GM20000 (cell line): ENCODE measurements around the gene TMEM245.

Experiments
- DNase-seq: peaks from one replicate; pipeline ENCODE4 v3.0.0; 2012; ENCODE audit warnings: low spot score
- CTCF ChIP-seq: IDR thresholded peaks from 2 replicates; pipeline ENCODE4 v1.5.1; 2012; ENCODE audit warnings: mild to moderate bottlenecking, control low read depth; ENCODE audit errors: extremely low read depth, missing control alignments

The TMEM245 gene

GRCh38 chr9:109119439-109120203 is at the start of gene TMEM245:
Gene TMEM245 (minus strand): TSS chr9:109119947. CDS start chr9:109119913, 34 bp downstream.
- no peak for TF ChIP-seq CTCF
- peak; percentile 95 for DNase-seq

GRCh38 chr9:109168170-109168569 is 48.4 kb upstream of the TMEM245 start:
- no peak for DNase-seq
- TF ChIP-seq CTCF = no peak

GRCh38 chr9:109167716-109168115 is 48.0 kb upstream of the TMEM245 start:
- TF ChIP-seq CTCF = no peak
- DNase-seq = no peak

- no peak for TF ChIP-seq CTCF
- no peak for DNase-seq
Measured at GRCh38 chr9:109166771-109167601, 47.2 kb upstream of the TMEM245 start, which contains the start of gene FRRS1L. Gene FRRS1L (minus strand): TSS chr9:109167249. CDS start chr9:109167138, 111 bp downstream.

GRCh38 chr9:109166171-109166770 is 46.5 kb upstream of the TMEM245 start:
- no peak for DNase-seq
- TF ChIP-seq CTCF = no peak

- DNase-seq = no peak
- TF ChIP-seq CTCF = no peak
Measured at GRCh38 chr9:109164042-109164441, 44.3 kb upstream of the TMEM245 start.

- no peak for TF ChIP-seq CTCF
- no peak for DNase-seq
Measured at GRCh38 chr9:109163194-109163593, 43.4 kb upstream of the TMEM245 start.
